ENCODE results near the gene DNAJC6.

The DNAJC6 gene

DNA sequence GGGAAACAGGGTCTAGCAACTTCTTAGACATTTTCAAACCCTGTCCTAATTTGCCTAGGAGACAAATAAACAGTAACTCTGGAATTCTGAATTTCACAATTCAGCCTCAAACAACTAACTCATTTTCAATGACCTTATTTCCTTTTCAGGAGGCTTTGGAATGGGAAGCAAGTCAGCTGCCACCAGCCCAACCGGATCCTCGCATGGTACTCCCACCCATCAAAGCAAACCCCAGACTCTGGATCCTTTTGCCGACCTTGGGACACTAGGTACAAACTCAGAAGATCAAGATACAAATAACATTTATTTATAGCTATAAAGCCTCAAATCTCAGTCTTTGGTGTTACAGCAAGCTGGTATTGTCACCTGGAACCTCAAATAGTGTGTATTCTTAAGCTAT lies 92.3 kb downstream of the DNAJC6 start:
- DNase-seq (ENCODE audit: low read depth in 2 of 2) = no peak

DNA sequence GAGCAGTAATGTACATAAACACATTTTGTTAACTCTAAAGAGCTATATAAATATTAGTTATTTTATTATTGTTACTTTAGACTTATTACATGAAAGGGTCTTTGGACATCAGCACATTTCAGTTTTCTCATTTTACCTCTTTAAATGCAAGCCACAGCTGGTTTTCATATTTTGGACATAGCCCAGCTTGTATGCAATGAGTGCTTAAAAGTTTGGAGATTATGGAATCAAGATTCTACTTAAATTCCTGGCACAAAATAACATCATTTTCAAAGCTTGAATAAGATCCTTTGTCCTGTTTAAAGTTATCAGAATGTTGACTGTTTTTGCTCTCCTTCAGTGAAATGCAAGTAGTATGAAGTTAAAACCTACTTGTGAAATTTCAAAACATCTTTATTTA lies 95.6 kb downstream of the DNAJC6 start:
- DNase-seq (ENCODE audit: low read depth in 2 of 2) = no peak

DNA sequence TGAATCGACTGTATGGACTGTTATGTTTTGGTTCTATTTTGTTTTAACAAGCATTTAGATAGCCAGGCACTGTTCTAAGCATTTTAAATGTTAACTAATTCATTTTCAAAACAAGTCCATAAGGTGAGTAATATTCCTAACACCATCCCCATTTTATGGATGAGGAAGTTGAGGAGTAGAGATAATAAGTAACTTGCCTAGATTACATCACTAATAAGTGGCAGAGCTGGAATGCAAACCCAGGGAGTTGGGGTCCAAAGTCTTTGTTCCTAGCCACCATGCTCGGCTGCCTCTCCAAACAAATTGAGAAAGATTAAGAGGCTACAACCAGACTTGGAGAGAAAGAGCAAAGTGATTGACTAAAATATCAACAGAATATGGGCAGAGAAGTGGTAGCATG lies 98.5 kb downstream of the DNAJC6 start:
- no peak for DNase-seq (ENCODE audit: low read depth in 2 of 2)

DNA sequence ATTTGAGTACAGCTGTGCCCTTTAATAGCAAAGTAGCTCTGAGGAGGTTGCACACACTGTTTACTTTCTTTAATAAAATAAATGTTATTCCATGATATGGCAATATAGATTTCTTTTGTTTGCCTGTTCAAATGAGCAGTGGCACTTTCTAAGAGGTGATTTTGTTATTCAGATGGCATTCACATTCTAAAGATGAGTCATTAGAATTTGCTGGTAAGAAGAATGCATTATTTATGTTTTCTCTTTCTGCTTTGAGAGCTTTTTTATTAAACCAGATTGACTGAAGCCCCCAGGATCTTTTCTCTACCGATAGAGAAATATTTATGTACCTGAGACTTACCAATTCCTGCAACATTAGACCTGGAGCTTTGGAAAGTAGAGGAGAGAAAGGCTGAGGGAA lies 100.0 kb downstream of the DNAJC6 start:
- DNase-seq (ENCODE audit: low read depth in 2 of 2) = no peak

DNA sequence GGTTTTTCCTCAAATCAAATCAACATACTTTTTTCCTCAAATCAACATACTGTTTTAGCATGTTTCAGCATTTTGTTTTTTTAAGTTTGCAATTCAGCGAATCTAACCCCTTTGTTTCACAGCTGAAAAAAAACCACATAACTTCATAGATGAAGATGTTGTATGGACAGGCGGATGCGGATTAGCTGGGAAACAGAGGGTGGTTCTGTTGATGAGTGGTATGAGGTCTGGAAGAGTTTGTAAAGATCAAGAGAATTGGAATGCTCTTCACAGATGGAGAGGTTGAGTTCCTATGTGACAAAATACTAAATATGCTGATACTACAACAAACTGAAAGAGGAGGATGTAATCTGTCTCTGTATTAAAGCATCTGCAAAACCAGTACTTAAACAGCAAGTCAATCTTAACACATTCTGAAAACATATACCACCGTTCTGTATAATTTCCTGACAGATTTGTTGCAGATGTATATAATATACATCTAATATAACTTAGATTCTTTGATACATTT lies 100.5 kb downstream of the DNAJC6 start:
- no peak for DNase-seq (ENCODE audit: low read depth in 2 of 2)

- DNase-seq (ENCODE audit: low read depth in 2 of 2) = no peak
Measured at GRCh38 chr1:65412256-65412983, 103.1 kb downstream of the DNAJC6 start.

GRCh38 chr1:65412984-65413375 lies 103.6 kb downstream of the DNAJC6 start:
- DNase-seq (ENCODE audit: low read depth in 2 of 2) = no peak

- no peak for DNase-seq (ENCODE audit: low read depth in 2 of 2)
Measured at GRCh38 chr1:65414538-65414937, 105.2 kb downstream of the DNAJC6 start.

DNA sequence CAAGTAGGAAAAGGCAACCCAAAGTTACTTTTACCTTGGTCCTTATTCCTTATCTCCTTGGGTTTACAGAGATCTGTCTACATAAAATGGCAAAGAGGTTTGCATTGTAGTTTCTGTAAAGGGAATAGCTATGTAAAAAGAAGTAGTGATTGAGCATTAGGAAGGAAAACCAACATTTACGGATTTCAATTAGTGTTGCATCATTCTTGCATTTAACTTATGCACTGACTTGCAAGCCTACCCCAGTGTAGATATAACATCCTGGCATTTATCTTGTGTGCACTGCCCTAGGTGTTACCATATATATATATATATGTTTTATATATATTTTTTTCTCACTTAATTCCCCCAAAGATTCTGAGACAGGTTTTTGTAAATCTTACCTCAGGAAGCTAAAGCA lies 107.4 kb downstream of the DNAJC6 start:
- DNase-seq (ENCODE audit: low read depth in 2 of 2) = no peak

DNA sequence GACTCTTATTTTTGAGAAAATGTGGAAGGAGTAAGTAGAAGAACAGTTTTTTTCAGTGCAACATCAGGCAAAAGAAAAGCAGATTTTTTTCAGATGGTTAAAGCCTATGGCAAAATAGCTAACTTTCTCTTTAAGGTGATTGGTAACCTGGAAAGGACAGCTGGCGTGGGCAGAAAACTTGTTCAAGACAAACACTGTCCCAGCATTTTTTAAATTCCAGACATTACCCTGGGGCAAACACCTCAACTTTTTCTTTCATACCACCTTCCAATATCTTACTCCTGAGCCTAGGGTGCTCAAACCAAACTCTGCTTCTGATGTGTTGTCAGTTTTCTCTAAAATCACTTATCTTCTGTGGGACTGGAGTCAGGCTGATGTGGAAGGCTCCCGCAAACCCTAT lies 108.4 kb downstream of the DNAJC6 start:
- DNase-seq (ENCODE audit: low read depth in 2 of 2) = no peak

DNA sequence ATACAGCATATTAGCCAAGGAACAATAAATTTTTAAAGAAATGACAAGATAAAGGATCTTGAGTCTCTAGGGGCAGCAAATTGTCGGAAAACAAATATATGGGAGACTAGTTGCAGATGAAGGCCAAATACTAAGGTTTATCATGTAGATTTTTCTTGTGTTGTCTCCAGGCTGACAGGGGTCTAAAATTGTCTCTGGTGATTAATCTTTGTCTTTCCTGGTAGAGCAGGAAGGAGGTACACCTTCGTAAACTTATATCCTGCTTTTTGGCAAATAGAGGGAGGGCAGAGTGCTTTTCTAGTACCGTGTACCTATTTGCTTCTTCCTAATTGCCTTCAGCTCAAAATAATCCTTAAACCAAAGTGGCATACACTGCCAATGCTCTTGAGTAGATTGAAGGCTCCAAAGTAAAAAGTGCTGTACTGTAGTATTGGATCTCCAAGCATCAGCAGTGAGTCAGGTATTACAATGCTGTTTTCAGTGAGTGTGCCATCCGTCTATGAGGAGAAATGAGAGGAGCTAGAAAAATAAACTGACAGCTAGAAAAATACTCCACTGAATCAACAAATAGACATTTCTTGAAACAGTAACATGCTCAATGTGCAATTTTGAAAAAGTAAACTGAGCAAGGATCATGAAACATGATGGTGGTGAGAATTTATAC lies 109.3 kb downstream of the DNAJC6 start:
- no peak for DNase-seq (ENCODE audit: low read depth in 2 of 2)

DNA sequence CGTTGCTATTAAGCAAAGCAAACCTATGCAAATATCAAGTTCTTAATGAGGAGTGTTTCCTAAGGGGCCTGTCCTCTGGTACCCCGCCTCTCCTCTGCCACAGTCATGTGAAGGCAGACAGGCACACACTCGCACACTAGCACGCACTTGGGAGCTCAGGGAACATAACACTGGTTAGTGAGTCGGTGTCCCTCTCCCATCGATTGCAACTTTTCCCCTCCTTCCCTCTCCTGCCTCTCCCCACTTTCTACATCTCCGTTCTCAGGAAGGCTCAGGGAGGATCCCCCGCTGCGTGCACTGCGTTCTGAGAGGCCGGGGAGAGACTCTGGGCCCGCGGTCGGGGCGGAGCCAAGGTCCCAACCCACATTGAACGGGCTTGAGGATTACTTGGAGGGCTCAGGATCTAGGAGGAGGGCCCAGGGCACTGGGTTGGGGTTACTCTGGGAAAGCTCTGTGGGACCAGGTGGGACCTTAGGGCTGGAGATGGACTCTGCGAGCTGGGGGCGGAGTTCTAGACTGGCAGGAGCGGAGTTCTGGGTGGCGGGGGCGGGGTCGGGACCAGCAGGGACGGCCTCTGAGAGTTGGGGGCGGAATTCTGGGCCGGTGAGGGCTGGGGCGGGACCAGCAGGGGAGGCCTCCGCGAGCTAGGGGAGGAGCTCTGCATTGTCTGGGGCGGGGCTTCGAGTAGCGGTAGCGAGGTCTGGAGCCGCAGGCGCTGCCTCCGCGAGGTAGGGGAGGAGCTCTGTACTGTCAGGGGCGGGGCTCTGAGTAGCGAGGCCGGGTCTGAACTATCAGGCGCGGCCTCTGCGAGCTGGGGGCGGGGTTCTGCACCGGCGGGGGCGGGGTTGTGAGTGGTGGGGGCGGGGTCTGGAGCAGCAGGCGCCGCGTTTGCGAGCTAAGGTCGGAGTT lies 110.6 kb downstream of the DNAJC6 start:
- DNase-seq (ENCODE audit: low read depth in 2 of 2) = peak; percentile 97 to 98

DNA sequence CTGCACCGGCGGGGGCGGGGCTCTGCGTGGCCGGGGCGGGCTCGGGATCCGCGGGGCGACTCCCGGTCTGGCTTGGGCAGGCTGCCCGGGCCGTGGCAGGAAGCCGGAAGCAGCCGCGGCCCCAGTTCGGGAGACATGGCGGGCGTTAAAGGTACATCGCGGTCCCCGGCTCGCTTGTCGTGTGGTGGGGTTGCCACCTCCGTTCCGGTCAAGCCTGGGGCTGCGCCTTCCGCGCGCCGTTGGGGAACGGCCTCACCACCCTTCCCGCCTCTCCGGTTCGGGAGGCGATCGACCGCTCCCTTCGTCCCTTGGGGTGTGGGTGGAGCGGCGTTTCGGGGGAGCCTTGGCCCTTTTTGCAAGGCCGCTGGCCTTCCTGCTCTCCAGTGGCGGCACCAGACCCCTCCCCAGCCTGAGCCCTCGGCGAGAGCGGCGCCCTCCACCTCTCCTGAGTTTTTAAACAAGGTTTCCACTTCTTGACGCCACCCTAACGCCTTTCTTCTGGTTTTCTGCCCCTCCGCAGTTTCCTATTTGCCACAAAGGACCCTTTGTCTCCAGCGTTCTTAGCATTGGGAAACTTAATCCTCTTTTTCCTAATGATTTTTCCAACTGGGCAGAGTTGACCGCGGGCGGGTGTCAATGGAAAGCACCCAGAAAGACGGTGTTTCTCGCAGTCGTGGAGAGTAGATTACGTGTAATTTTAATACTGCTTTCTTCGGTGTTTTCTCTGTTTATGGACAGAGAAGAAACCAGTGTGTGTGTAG lies 111.4 kb downstream of the DNAJC6 start, which contains the start of the genes LEPR and LEPROT:
LEPR (plus strand) TSS at position 79 of the 761 bp plus-strand sequence. CDS start 144,898 bp downstream, outside the sequence.
LEPROT (plus strand) TSS at position 79 of the 761 bp plus-strand sequence; CDS start at position 136, 57 bp downstream.
- no peak for DNase-seq (ENCODE audit: low read depth in 2 of 2)

DNA sequence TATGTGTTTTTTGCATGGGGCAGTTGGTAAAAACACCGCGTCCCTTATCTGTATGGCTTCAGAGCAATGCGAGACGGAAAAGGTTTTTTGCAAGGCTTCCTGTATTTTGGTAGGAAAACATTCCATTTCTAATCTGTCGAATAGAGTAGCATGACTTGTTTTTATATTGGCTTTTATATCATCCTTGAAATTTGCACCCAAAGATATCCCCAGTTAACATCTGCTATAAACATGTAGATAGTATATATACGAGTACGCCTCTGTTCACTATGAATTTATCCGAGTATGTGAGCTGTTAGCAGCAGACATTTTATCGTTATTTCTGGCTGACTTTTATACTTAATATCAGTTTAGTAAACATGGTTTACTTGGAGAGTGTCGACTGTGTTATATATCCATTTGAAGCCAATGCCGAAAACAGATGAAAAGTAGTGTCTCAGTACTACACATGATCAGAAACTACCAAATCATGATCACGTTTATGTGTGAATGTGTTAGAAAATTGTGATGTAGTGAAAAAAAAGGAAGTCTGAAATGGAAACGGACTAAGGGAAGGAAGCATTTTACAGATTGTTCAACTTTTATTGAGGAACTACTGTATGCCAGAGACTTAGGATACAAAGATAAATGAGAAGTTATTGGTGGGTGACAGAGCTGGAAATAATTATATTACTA lies 112.1 kb downstream of the DNAJC6 start:
- no peak for DNase-seq (ENCODE audit: low read depth in 2 of 2)

- DNase-seq (ENCODE audit: low read depth in 2 of 2) = no peak
Measured at GRCh38 chr1:65422241-65423203, 113.2 kb downstream of the DNAJC6 start.

DNA sequence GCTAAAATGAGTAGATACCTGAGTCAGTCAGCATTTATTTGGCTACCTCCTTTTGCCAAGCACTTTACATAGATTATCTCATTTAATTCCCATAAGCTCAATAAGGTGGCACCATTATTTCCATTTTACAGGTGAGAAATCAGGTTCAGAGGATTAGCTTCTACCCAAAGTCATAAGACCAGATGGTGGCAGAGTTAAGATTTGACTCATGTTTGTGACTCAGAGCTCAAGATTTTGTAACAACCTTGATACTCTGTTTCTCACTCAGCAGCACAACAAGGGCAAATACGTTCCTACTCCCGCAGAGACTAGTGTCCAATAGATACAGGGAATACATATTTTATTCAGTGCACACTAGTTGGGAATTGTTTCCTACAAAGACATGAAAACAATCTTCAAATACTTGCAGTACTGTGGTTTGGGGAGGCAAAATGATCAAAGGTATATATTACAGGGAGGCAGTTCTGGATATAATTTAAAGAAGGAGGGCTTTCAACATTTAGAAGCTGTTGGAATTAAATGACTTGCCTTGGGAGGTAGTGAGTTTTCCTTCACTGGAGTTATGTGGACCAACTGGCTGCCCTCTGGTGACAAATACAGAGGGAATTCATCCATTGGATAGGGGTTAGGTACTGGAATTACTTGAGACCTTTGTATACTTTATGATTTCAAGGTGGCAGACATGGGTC lies 114.7 kb downstream of the DNAJC6 start:
- DNase-seq (ENCODE audit: low read depth in 2 of 2) = no peak

- DNase-seq (ENCODE audit: low read depth in 2 of 2) = no peak
Measured at GRCh38 chr1:65424573-65424889, 115.2 kb downstream of the DNAJC6 start.

GRCh38 chr1:65425006-65425405 lies 115.7 kb downstream of the DNAJC6 start:
- DNase-seq (ENCODE audit: low read depth in 2 of 2) = no peak

- no peak for DNase-seq (ENCODE audit: low read depth in 2 of 2)
Measured at GRCh38 chr1:65425697-65426096, 116.4 kb downstream of the DNAJC6 start.
